PFSK-1 (cell line): ENCODE results near the gene TTC21B. TPM values are rescaled to one million over a fixed set of nuclear protein-coding genes. Genes with fewer than 3 reads are reported as not detected.

ENCODE experiments used
- FOXP2 ChIP-seq: optimal IDR thresholded peaks from 2 replicates; pipeline ENCODE3; 2011; ENCODE audit warnings: borderline replicate concordance, control low read depth, inconsistent platforms; ENCODE audit not compliant: insufficient read depth; ENCODE audit errors: extremely low read length, extremely low read depth
- POLR2AphosphoS5 ChIP-seq: IDR thresholded peaks from 2 replicates; pipeline ENCODE4 v1.6.1; 2012; ENCODE audit warnings: low read depth, mild to moderate bottlenecking, control low read depth, low read length, moderate library complexity
- SIN3A ChIP-seq: IDR thresholded peaks from 2 replicates; pipeline ENCODE4 v1.6.1; 2012; ENCODE audit warnings: mild to moderate bottlenecking, low read length, moderate library complexity, borderline replicate concordance; ENCODE audit not compliant: insufficient read depth
- TAF1 ChIP-seq: IDR thresholded peaks from 2 replicates; pipeline ENCODE4 v1.6.1; 2012; ENCODE audit warnings: low read length, control low read depth, borderline replicate concordance; ENCODE audit not compliant: insufficient read depth
- polyA plus RNA-seq: library from polyadenylated mRNA; unstranded; fragments of >200 nt; gene quantifications from one replicate; pipeline ENCODE4 v1.2.1, GENCODE V29; 2012; ENCODE audit warnings: low read depth, missing spikeins; ENCODE audit not compliant: insufficient read length
- TF ChIP-seq, protein P1 (sequence below), 2 experiments: IDR thresholded peaks; 2 replicates each; pipeline versions ENCODE4 v1.6.1 to v1.8.0; 2011 to 2012; ENCODE audit warnings: low read depth in 2 of 2, low read length in 2 of 2, control low read depth in 1 of 2, inconsistent platforms in 1 of 2, mild to moderate bottlenecking in 1 of 2, moderate library complexity in 1 of 2; ENCODE audit not compliant: insufficient read depth in 1 of 2

TTC21B gene
- polyA plus RNA-seq, result 2.8 TPM

DNA sequence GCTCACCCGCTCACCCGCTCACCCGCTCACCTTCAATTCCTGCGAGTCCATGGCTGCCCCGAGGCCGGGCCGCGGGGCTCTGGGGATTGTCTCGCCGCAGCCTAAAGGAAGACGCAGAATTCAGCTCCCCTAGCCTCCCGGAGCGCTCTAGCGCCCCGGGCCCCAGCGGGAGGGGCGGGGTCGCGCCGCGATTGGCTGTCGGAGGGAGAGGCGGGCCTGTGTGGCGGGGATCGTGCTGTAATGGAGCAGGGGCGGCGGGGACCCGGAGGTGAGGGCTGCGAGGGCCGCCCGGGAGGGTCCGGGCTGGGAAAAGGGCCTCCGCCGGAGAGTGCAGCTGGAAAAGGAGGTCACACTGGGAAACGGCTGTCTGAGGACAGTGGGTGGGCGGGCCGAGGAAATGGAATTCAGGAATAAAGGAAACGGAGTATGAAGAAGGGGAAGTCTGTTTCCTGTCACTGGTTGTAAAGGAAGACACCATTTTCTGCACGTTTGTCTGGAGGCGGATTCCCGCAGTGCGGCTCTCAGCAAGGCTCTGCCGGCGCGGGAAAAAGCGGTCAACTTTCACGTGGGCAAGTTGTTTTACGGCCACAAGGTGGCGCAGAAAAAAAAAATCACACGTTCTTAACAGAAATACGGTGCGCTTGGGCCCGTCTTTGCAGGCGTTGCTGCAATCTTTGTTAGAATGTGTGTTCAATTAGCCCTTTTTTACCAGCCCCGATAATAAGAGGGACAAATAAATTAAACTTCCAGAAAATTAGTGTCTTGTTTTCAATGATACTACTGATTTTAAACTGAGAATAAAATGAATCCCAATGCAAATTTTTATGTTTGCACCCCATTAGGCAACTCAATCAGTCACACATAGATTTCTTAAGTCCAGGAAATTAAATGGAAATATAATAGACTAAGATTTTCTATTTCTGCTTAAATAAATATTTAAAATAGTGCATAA, at the start of gene TTC21B:
Gene TTC21B, minus strand, starts transcription at position 122 of the 952 bp plus-strand sequence. Its CDS starts 71 bp downstream, at position 51.
- TF ChIP-seq, protein P1, sequence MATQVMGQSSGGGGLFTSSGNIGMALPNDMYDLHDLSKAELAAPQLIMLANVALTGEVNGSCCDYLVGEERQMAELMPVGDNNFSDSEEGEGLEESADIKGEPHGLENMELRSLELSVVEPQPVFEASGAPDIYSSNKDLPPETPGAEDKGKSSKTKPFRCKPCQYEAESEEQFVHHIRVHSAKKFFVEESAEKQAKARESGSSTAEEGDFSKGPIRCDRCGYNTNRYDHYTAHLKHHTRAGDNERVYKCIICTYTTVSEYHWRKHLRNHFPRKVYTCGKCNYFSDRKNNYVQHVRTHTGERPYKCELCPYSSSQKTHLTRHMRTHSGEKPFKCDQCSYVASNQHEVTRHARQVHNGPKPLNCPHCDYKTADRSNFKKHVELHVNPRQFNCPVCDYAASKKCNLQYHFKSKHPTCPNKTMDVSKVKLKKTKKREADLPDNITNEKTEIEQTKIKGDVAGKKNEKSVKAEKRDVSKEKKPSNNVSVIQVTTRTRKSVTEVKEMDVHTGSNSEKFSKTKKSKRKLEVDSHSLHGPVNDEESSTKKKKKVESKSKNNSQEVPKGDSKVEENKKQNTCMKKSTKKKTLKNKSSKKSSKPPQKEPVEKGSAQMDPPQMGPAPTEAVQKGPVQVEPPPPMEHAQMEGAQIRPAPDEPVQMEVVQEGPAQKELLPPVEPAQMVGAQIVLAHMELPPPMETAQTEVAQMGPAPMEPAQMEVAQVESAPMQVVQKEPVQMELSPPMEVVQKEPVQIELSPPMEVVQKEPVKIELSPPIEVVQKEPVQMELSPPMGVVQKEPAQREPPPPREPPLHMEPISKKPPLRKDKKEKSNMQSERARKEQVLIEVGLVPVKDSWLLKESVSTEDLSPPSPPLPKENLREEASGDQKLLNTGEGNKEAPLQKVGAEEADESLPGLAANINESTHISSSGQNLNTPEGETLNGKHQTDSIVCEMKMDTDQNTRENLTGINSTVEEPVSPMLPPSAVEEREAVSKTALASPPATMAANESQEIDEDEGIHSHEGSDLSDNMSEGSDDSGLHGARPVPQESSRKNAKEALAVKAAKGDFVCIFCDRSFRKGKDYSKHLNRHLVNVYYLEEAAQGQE (IDR thresholded peaks at IDR 0.05; ENCODE audit: insufficient read depth in 1 of 2, low read depth in 2 of 2, low read length in 2 of 2), result no peak
- TF ChIP-seq POLR2AphosphoS5 (peak; percentile 58; the same call in 1 of the 2 replicates), SIN3A (no peak), FOXP2 (no peak)

DNA sequence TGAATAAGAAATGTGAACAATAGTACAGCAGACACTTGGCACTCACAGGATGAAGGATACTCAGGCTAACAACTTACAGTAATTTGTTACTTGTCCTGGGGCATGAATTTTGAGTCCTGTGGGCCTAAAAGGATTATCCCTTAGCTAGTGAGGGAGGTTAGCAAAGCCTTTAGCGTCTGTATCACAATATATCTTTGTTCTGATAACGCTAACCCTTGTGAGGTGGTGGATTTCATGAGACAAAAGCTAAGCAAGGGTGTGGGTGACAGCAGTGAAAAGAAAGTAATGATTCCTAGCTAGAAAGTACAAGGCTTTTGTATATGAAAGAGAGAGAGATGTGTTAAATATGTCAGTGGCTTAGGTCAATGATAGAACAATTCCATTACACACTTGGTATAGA, 46.8 kb upstream of the TTC21B start:
- no peak for TF ChIP-seq FOXP2

DNA sequence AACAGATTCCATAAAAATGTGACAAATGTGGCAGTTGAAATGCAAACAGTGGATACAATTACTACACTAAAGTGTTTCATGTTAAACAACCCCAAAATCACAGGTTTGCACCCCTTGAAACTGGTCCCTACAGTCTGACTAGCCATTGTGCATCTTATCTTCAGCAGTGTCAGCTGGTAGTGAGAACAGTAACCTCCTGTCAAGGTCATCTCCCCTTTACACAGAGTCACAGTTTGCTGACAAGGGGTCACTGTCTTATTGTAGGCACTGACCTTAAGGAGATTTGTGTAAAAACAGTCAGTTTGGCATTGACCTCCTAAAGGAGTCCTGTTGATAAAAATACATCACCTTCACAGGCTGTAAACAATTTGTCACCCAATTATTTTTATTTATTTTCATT, 37.3 kb upstream of the TTC21B start:
- TF ChIP-seq POLR2AphosphoS5 (no peak), SIN3A (no peak), TAF1 (no peak), FOXP2 (no peak)
- TF ChIP-seq, protein P1 (IDR thresholded peaks at IDR 0.05; ENCODE audit: insufficient read depth in 1 of 2, low read depth in 2 of 2, low read length in 2 of 2), result no peak

DNA sequence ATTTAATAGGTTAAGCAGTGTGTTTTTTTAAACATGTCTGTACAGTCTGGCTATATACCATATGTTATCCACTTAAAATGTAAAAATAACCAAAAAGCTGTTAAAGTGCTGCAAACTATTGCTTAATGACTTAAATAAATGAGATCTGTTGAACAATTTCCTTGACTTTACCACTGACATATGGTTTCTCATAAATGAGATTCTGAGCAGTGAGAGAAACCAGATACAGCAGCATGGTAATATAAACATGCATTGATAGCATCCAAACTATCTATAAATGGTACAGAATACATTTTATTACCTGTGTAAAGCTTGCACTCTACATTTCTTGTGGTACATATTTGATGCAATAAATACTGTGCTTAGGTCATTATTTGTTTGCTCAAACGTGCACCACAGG, 36.3 kb upstream of the TTC21B start:
- no peak for TF ChIP-seq FOXP2
- no peak for TF ChIP-seq TAF1

DNA sequence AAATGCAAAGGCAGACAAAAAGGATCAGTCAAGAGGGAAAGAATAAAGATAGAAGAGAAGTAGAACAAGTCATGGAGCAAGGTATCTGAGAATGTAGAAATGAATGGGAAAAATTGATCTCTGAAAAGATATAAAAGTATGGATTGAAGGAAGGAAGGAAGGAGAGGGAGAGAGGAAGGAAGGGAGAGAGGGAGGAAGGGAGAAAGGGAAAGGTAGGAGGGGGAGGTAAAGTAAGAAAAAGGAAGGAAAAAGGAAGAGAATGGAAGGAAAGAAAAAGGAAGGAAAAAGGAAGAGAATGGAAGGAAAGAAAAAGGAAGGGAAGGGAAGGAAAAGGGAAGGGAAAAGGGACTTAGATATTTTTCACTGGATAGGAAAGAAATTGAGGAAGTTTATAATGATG, 31.5 kb upstream of the TTC21B start:
- TF ChIP-seq TAF1 (no peak), POLR2AphosphoS5 (no peak), SIN3A (no peak), FOXP2 (no peak)
- TF ChIP-seq, protein P1 (IDR thresholded peaks at IDR 0.05; ENCODE audit: insufficient read depth in 1 of 2, low read depth in 2 of 2, low read length in 2 of 2), result no peak

DNA sequence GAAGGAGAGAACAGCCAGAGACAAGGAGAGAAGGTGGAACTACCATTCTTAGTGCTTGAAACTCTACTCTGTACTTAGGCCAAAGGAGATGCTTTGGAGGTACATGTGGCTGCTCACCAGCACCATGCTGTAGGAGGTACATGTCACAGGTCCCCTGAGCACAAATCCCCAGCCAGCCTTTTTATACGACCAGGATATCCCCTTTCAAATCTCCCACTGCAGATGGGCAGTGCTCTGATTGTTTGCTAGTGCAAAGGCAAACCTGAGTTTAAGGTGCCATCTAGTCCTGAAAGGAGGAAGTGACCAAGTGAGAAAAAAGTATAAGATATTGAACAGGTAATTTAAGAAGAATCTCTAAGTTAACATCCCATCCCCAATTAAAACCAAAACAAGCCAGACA, 17.1 kb upstream of the TTC21B start:
- TF ChIP-seq TAF1 (no peak), FOXP2 (no peak), POLR2AphosphoS5 (no peak), SIN3A (no peak)
- TF ChIP-seq, protein P1 (IDR thresholded peaks at IDR 0.05; ENCODE audit: insufficient read depth in 1 of 2, low read depth in 2 of 2, low read length in 2 of 2), result no peak
